ENCODE results near the gene C10orf120. TPM values are rescaled to one million over a fixed set of nuclear protein-coding genes. Genes with fewer than 3 reads are reported as not detected.

Gene C10orf120
- total RNA-seq (not detected), polyA plus RNA-seq (not detected), total RNA-seq (not detected)

DNA sequence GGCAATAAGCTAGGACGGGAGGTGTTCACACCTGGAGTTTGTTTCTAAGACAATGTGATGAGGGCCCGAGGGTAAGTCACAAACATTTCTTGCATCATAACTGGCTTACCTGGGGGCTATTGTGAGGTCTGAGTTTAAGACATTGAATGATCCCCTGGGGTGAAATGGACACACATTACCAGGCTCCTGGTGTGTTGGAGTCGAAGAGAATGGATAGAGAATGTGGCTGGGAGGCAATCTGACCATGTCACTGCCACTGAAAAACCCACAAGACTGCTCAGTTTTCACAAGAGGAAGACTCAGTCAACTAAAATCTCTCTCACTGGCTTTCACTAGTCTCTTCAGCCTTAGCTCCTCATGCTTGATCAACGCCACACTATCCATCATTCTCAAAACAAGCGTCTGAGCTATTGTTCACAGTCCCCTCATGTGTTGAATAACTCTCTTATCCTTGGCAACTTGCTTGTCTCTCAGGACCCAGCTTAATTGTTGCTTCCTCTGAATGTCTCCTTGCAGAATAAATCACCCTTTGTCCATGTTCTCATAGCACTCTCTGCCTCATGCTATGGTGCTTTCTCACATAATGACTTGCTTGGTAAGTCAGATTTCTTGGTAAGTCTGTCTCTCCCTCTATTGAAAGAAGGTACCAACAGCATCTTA is at the start of gene C10orf120:
C10orf120 (minus strand) TSS at position 51 of the 660 bp plus-strand sequence. CDS start 56 bp downstream, outside the sequence.
- peaks cover 0 to 4% (median 0%) of the 10 kb centered on the region in 11 donors for H3K9me3 Mint-ChIP-seq
- peaks cover 0 to 2% (median 0%) of the 10 kb centered on the region in 7 donors for H3K4me1 Mint-ChIP-seq
- CTCF ChIA-PET = no interaction called here
- peaks cover 0 to 17% (median 6%) of the 10 kb centered on the region in 5 donors for H3K27me3 Mint-ChIP-seq
- ATAC-seq (no peak), DNase-seq (no peak)
- Histone ChIP-seq H3K4me3 (ENCODE audit: low read length) (no peak within 1 kb of the TSS), H3K9me3 (ENCODE audit: control insufficient read depth in 2 of 3, low read length in 3 of 3) (no peaks in the 10 kb centered on the region), H3K27ac (ENCODE audit: low read depth, low read length) (no peak within 1 kb of the TSS), H3K36me3 (ENCODE audit: control insufficient read depth in 2 of 3, insufficient read depth in 3 of 3, low read length in 3 of 3) (no peaks in the 10 kb centered on the region), H3K4me1 (ENCODE audit: control insufficient read depth in 2 of 2, insufficient read depth in 2 of 2, low read length in 2 of 2) (no peaks in the 10 kb centered on the region), H3K27me3 (ENCODE audit: control insufficient read depth in 2 of 2, insufficient read depth in 2 of 2, low read length in 2 of 2) (no peaks in the 10 kb centered on the region)
- H3K27ac Mint-ChIP-seq = no peak within 1 kb of the TSS
- POLR2A ChIA-PET = no interaction called here
- intact Hi-C loops (cut with micrococcal nuclease) = loop anchor here (5.0 to 10.0 kb wide), 5 partner anchors 188 to 1755 kb away; no protein-coding TSS in a partner anchor
- H3K4me3 Mint-ChIP-seq = no peak within 1 kb of the TSS
- H3K36me3 Mint-ChIP-seq = no peaks in the 10 kb centered on the region

DNA sequence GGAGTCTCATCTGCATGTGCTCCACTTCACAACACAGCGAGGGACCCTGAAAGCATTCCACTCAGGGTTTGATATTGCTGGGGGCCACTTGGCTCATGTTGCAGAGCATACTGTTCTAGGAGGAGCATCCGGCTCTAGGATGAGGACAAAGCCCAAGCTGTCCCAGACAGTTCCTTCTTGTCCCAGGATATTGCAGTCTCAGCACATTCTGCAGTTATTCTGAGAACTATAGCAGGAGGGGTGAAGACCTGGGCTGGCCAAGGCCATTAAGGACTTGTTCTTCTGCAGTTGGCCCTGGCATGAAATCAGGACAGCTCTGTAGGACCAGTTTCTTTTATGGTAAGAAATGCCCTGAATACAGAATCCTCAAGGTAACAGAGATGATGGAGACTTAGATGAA is 48.9 kb upstream of the C10orf120 start:
- Histone ChIP-seq H3K4me1 (ENCODE audit: control insufficient read depth in 2 of 2, insufficient read depth in 2 of 2, low read length in 2 of 2) (no peaks in the 10 kb centered on the region), H3K36me3 (ENCODE audit: control insufficient read depth in 2 of 3, insufficient read depth in 3 of 3, low read length in 3 of 3) (no peaks in the 10 kb centered on the region), H3K27ac (ENCODE audit: low read depth, low read length) (no peak overlapping the region), H3K27me3 (ENCODE audit: control insufficient read depth in 2 of 2, insufficient read depth in 2 of 2, low read length in 2 of 2) (no peaks in the 10 kb centered on the region), H3K4me3 (ENCODE audit: low read length) (no peak overlapping the region), H3K9me3 (ENCODE audit: control insufficient read depth in 2 of 3, low read length in 3 of 3) (no peaks in the 10 kb centered on the region)
- no peaks in the 10 kb centered on the region for H3K4me1 Mint-ChIP-seq
- POLR2A ChIA-PET = no interaction called here
- intact Hi-C loops (cut with micrococcal nuclease) = no loop called here
- no peaks in the 10 kb centered on the region for H3K36me3 Mint-ChIP-seq
- ATAC-seq (no peak), DNase-seq (no peak)
- CTCF ChIA-PET = no interaction called here
- peaks cover 4 to 18% (median 11%) of the 10 kb centered on the region in 5 donors for H3K27me3 Mint-ChIP-seq
- no peak overlapping the region for H3K4me3 Mint-ChIP-seq
- H3K27ac Mint-ChIP-seq = no peak overlapping the region
- H3K9me3 Mint-ChIP-seq = peaks cover 0 to 2% (median 0%) of the 10 kb centered on the region in 11 donors

DNA sequence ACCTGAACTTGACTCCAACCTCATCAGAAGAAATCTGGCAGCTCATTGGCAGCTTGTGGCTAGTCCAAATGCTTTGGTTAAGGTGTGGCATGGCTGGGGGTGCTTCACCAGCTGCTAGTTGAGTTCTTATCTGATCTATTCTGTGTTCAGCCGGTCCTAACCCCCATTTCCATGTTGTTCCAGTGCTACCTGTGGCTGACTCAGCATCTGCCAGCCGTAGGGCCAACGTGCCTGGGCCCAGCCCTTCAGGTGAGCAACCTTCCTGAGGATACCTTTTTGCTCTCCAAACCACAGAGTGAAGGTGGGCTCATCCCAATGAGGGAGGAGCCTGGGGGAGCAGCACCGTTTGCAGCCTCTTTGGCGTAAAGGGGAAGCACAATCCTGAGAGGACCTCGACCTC is 46.8 kb upstream of the C10orf120 start:
- ATAC-seq (no peak), DNase-seq (no peak)
- ChIA-PET POLR2A (no interaction called here), CTCF (no interaction called here)
- no peaks in the 10 kb centered on the region for H3K27me3 ChIP-seq (ENCODE audit: control insufficient read depth in 2 of 2, insufficient read depth in 2 of 2, low read length in 2 of 2)
- H3K9me3 ChIP-seq (ENCODE audit: control insufficient read depth in 2 of 3, low read length in 3 of 3) = no peaks in the 10 kb centered on the region
- H3K4me3 Mint-ChIP-seq = no peak overlapping the region
- H3K36me3 Mint-ChIP-seq = no peaks in the 10 kb centered on the region
- no peaks in the 10 kb centered on the region for H3K4me1 ChIP-seq (ENCODE audit: control insufficient read depth in 2 of 2, insufficient read depth in 2 of 2, low read length in 2 of 2)
- H3K27me3 Mint-ChIP-seq = peaks cover 4 to 22% (median 17%) of the 10 kb centered on the region in 5 donors
- H3K4me1 Mint-ChIP-seq = no peaks in the 10 kb centered on the region
- H3K9me3 Mint-ChIP-seq = peaks cover 0 to 2% (median 0%) of the 10 kb centered on the region in 11 donors
- H3K27ac Mint-ChIP-seq = no peak overlapping the region
- intact Hi-C loops (cut with micrococcal nuclease) = no loop called here
- H3K4me3 ChIP-seq (ENCODE audit: low read length) = no peak overlapping the region
- no peaks in the 10 kb centered on the region for H3K36me3 ChIP-seq (ENCODE audit: control insufficient read depth in 2 of 3, insufficient read depth in 3 of 3, low read length in 3 of 3)
- H3K27ac ChIP-seq (ENCODE audit: low read depth, low read length) = no peak overlapping the region

DNA sequence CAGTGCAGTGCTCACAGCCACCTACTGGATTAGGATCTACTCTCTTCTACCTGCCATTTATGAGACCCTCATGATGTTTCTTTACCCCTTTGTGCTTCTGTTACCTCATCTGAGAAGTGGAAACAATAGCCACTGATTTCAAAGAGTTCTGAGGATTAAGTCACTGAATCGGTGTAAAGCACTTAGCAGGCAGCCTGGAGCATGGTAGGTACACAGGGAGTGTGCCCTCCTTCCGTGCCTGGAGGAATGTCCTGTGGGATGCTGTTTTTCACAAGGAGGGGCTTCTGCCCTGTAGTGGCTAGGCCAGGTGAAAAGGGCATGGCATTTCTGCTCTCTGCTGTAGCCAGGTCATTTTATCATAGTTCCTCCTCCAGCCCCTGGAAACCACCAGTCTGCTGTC is 44.6 kb upstream of the C10orf120 start:
- H3K4me3 ChIP-seq (ENCODE audit: low read length) = no peak overlapping the region
- POLR2A ChIA-PET = interaction anchor here (0.6 kb wide), 1 partner anchor 27 kb away, joined by 3 read pairs; no protein-coding TSS in a partner anchor
- Mint-ChIP-seq H3K27ac (no peak overlapping the region), H3K4me3 (no peak overlapping the region), H3K9me3 (peaks cover 0 to 2% (median 0%) of the 10 kb centered on the region in 11 donors), H3K27me3 (peaks cover 4 to 25% (median 17%) of the 10 kb centered on the region in 5 donors), H3K4me1 (no peaks in the 10 kb centered on the region), H3K36me3 (no peaks in the 10 kb centered on the region)
- no peaks in the 10 kb centered on the region for H3K36me3 ChIP-seq (ENCODE audit: control insufficient read depth in 2 of 3, insufficient read depth in 3 of 3, low read length in 3 of 3)
- no peak for ATAC-seq
- H3K4me1 ChIP-seq (ENCODE audit: control insufficient read depth in 2 of 2, insufficient read depth in 2 of 2, low read length in 2 of 2) = no peaks in the 10 kb centered on the region
- DNase-seq = no peak
- intact Hi-C loops (cut with micrococcal nuclease) = no loop called here
- H3K27me3 ChIP-seq (ENCODE audit: control insufficient read depth in 2 of 2, insufficient read depth in 2 of 2, low read length in 2 of 2) = no peaks in the 10 kb centered on the region
- CTCF ChIA-PET = no interaction called here
- H3K27ac ChIP-seq (ENCODE audit: low read depth, low read length) = no peak overlapping the region
- H3K9me3 ChIP-seq (ENCODE audit: control insufficient read depth in 2 of 3, low read length in 3 of 3) = no peaks in the 10 kb centered on the region

GRCh38 chr10:122740640-122741039 is 41.0 kb upstream of the C10orf120 start:
- CTCF ChIA-PET = no interaction called here
- H3K9me3 Mint-ChIP-seq = no peaks in the 10 kb centered on the region

GRCh38 chr10:122738031-122738430 is 38.4 kb upstream of the C10orf120 start:
- Histone ChIP-seq H3K9me3 (ENCODE audit: control insufficient read depth in 2 of 3, low read length in 3 of 3) (no peaks in the 10 kb centered on the region), H3K4me1 (ENCODE audit: control insufficient read depth in 2 of 2, insufficient read depth in 2 of 2, low read length in 2 of 2) (no peaks in the 10 kb centered on the region), H3K27me3 (ENCODE audit: control insufficient read depth in 2 of 2, insufficient read depth in 2 of 2, low read length in 2 of 2) (no peaks in the 10 kb centered on the region), H3K4me3 (ENCODE audit: low read length) (no peak overlapping the region), H3K27ac (ENCODE audit: low read depth, low read length) (no peak overlapping the region), H3K36me3 (ENCODE audit: control insufficient read depth in 2 of 3, insufficient read depth in 3 of 3, low read length in 3 of 3) (no peaks in the 10 kb centered on the region)
- ChIA-PET POLR2A (no interaction called here), CTCF (no interaction called here)
- intact Hi-C loops (cut with micrococcal nuclease) = no loop called here
- ATAC-seq (no peak), DNase-seq (no peak)
- Mint-ChIP-seq H3K27ac (no peak overlapping the region), H3K9me3 (no peaks in the 10 kb centered on the region), H3K4me3 (no peak overlapping the region), H3K27me3 (peaks cover 2 to 23% (median 9%) of the 10 kb centered on the region in 5 donors), H3K36me3 (no peaks in the 10 kb centered on the region), H3K4me1 (no peaks in the 10 kb centered on the region)

More at GRCh38 chr10:122740640-122741039, 41.0 kb upstream of the C10orf120 start:
- Histone ChIP-seq H3K4me3 (ENCODE audit: low read length) (no peak overlapping the region), H3K36me3 (ENCODE audit: control insufficient read depth in 2 of 3, insufficient read depth in 3 of 3, low read length in 3 of 3) (no peaks in the 10 kb centered on the region), H3K27me3 (ENCODE audit: control insufficient read depth in 2 of 2, insufficient read depth in 2 of 2, low read length in 2 of 2) (no peaks in the 10 kb centered on the region), H3K27ac (ENCODE audit: low read depth, low read length) (no peak overlapping the region), H3K9me3 (ENCODE audit: control insufficient read depth in 2 of 3, low read length in 3 of 3) (no peaks in the 10 kb centered on the region), H3K4me1 (ENCODE audit: control insufficient read depth in 2 of 2, insufficient read depth in 2 of 2, low read length in 2 of 2) (no peaks in the 10 kb centered on the region)
- Mint-ChIP-seq H3K4me3 (no peak overlapping the region), H3K27ac (no peak overlapping the region), H3K36me3 (no peaks in the 10 kb centered on the region), H3K4me1 (no peaks in the 10 kb centered on the region), H3K27me3 (peaks cover 2 to 29% (median 13%) of the 10 kb centered on the region in 5 donors)
- ATAC-seq = no peak
- DNase-seq = no peak
- intact Hi-C loops (cut with micrococcal nuclease) = no loop called here
- POLR2A ChIA-PET = no interaction called here

Measured in naive thymus-derived CD4-positive, alpha-beta T cell (primary cell).